ENCODE measurements around the gene GRIK4. TPM values are rescaled to one million over a fixed set of nuclear protein-coding genes. Genes with fewer than 3 reads are reported as not detected.
"Not testable (repeated sequence)": the region's sequence is repeated elsewhere in the genome, so short reads cannot be mapped to it uniquely, and the experiment has no call there.

Gene GRIK4
- total RNA-seq, 1 donor from 2014 or later: 2.2 TPM

DNA sequence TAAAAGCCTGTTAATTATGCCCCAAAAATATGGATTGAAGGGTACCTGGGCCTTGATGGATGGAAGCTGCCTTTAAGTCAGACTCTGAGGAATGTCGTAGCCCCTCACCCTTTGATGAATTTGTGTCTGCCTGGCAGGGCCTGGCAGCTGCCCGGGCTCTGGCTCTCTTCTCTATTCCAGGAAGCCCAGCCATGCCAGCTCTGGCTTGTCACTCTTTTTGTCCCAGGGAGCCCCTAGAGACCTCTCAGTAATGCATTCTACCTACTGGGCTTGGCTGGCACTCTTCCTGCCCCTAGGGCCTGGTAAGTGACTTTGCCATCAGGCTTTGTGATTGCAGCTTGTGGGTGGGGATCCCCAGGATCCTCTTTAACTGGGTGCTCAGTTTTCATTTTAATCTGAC lies 103.8 kb downstream of the GRIK4 start:
- Histone ChIP-seq H4K20me1 (ENCODE audit: insufficient read depth, low read length) (no peaks in the 10 kb centered on the region), H2AFZ (ENCODE audit: low read depth, low read length) (no peak overlapping the region), H3K4me3 (ENCODE audit: insufficient read depth, low read depth, low read length) (no peak overlapping the region), H3K27ac (ENCODE audit: low read depth, low read length) (no peak overlapping the region), H3K4me2 (ENCODE audit: low read length) (no peak overlapping the region), H3K4me1 (ENCODE audit: insufficient read depth, low read length) (peaks cover 3% of the 10 kb centered on the region), H3K27me3 (ENCODE audit: insufficient read depth, low read length) (no peaks in the 10 kb centered on the region), H3K9ac (ENCODE audit: low read length) (no peak overlapping the region), H3K9me3 (ENCODE audit: insufficient read depth, low read depth, low read length) (peaks cover 6% of the 10 kb centered on the region), H3K79me2 (ENCODE audit: insufficient read depth, low read length) (no peaks in the 10 kb centered on the region), H3K36me3 (ENCODE audit: insufficient read depth, low read length) (no peaks in the 10 kb centered on the region)
- H3K27ac Mint-ChIP-seq (ENCODE audit: unreplicated experiment): no peak overlapping the region
- DNase-seq (ENCODE audit: low read depth): no peak
- FAIRE-seq: no peak
- peaks cover 17% of the 10 kb centered on the region for H3K9me3 Mint-ChIP-seq (ENCODE audit: unreplicated experiment)
- no peaks in the 10 kb centered on the region for H3K27me3 Mint-ChIP-seq (ENCODE audit: low read depth, unreplicated experiment)
- peaks cover 17% of the 10 kb centered on the region for H3K4me1 Mint-ChIP-seq (ENCODE audit: low read depth, unreplicated experiment)
- TF ChIP-seq, protein P1, sequence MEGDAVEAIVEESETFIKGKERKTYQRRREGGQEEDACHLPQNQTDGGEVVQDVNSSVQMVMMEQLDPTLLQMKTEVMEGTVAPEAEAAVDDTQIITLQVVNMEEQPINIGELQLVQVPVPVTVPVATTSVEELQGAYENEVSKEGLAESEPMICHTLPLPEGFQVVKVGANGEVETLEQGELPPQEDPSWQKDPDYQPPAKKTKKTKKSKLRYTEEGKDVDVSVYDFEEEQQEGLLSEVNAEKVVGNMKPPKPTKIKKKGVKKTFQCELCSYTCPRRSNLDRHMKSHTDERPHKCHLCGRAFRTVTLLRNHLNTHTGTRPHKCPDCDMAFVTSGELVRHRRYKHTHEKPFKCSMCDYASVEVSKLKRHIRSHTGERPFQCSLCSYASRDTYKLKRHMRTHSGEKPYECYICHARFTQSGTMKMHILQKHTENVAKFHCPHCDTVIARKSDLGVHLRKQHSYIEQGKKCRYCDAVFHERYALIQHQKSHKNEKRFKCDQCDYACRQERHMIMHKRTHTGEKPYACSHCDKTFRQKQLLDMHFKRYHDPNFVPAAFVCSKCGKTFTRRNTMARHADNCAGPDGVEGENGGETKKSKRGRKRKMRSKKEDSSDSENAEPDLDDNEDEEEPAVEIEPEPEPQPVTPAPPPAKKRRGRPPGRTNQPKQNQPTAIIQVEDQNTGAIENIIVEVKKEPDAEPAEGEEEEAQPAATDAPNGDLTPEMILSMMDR (IDR thresholded peaks at IDR 0.05; ENCODE audit: insufficient read depth, low read depth, low read length): no peak
- no peak for TF ChIP-seq EZH2 (IDR thresholded peaks at IDR 0.05; ENCODE audit: insufficient read depth, low read length)
- H3K4me3 Mint-ChIP-seq (ENCODE audit: unreplicated experiment): no peak overlapping the region
- H3K36me3 Mint-ChIP-seq (ENCODE audit: low read depth, unreplicated experiment): peaks cover 6% of the 10 kb centered on the region

DNA sequence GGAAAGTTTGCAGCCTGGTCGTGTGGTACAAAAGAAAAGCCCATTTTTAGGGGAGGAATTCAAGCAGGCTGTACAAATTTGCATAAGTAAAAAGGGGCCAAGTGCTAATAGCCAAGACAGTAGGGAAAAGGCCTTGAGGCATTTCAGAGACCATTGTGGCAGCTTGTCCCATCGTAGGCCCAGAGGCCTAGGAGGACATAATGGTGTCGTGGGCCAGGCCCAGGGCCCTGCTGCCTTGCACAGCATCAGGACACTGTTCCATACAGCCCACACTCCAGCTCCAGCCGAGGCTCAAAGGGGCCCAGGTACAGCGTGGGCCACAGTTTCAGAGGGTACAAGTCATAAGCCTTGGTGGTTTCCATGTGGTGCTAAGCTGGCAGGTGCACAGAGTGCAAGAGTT lies 106.9 kb downstream of the GRIK4 start:
- Mint-ChIP-seq H3K9me3 (ENCODE audit: unreplicated experiment) (peaks cover 17% of the 10 kb centered on the region), H3K4me1 (ENCODE audit: low read depth, unreplicated experiment) (peaks cover 4% of the 10 kb centered on the region), H3K27ac (ENCODE audit: unreplicated experiment) (no peak overlapping the region), H3K4me3 (ENCODE audit: unreplicated experiment) (no peak overlapping the region), H3K36me3 (ENCODE audit: low read depth, unreplicated experiment) (peaks cover 6% of the 10 kb centered on the region), H3K27me3 (ENCODE audit: low read depth, unreplicated experiment) (no peaks in the 10 kb centered on the region)
- H3K27me3 ChIP-seq (ENCODE audit: insufficient read depth, low read length): no peaks in the 10 kb centered on the region
- H3K79me2 ChIP-seq (ENCODE audit: insufficient read depth, low read length): no peaks in the 10 kb centered on the region
- FAIRE-seq (no peak), DNase-seq (ENCODE audit: low read depth) (no peak)
- H3K9me3 ChIP-seq (ENCODE audit: insufficient read depth, low read depth, low read length): peaks cover 6% of the 10 kb centered on the region
- H2AFZ ChIP-seq (ENCODE audit: low read depth, low read length): no peak overlapping the region
- no peak overlapping the region for H3K9ac ChIP-seq (ENCODE audit: low read length)
- H3K36me3 ChIP-seq (ENCODE audit: insufficient read depth, low read length): no peaks in the 10 kb centered on the region
- no peak overlapping the region for H3K4me2 ChIP-seq (ENCODE audit: low read length)
- no peaks in the 10 kb centered on the region for H4K20me1 ChIP-seq (ENCODE audit: insufficient read depth, low read length)
- no peak overlapping the region for H3K4me3 ChIP-seq (ENCODE audit: insufficient read depth, low read depth, low read length)
- TF ChIP-seq EZH2 (IDR thresholded peaks at IDR 0.05; ENCODE audit: insufficient read depth, low read length): no peak
- TF ChIP-seq, protein P1 (IDR thresholded peaks at IDR 0.05; ENCODE audit: insufficient read depth, low read depth, low read length): no peak
- H3K27ac ChIP-seq (ENCODE audit: low read depth, low read length): no peak overlapping the region
- H3K4me1 ChIP-seq (ENCODE audit: insufficient read depth, low read length): no peaks in the 10 kb centered on the region

DNA sequence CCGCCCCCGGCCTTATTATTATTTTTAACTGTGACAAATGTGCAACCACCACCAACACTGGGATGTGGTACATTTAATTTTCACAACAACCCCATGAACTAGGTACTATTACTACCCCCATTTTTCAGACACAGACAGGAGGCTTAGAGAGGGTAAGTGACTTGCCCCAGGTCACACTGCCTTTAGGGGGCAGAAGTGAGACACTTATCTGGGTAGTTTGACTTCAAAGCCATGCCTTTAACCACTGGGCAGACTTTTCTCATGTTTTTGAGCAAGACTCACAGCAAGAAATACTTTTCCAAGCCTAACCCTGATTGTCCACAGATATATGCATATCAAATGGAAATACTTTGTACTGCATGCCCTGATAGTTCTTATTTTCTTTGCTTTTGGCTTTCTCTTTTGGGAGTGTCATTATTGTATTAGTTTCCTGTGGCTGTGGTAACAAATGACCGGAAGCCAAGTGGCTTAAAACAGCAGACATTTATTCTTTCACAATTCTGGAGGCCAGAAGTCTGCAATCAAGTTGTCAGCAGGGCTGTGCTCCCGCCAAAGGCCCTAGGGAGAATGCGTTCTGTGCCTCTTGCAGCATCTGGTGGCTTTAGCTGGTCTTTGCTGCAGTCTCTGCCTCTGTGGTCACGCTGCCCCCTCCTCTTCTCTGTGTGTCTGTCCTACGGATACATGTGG lies 110.8 kb downstream of the GRIK4 start:
- H3K9me3 ChIP-seq (ENCODE audit: insufficient read depth, low read depth, low read length): peaks cover 6% of the 10 kb centered on the region
- no peak overlapping the region for H3K27ac Mint-ChIP-seq (ENCODE audit: unreplicated experiment)
- H3K4me3 Mint-ChIP-seq (ENCODE audit: unreplicated experiment): no peak overlapping the region
- no peaks in the 10 kb centered on the region for H3K36me3 ChIP-seq (ENCODE audit: insufficient read depth, low read length)
- H3K4me3 ChIP-seq (ENCODE audit: insufficient read depth, low read depth, low read length): no peak overlapping the region
- H2AFZ ChIP-seq (ENCODE audit: low read depth, low read length): no peak overlapping the region
- peaks cover 3% of the 10 kb centered on the region for H3K27me3 ChIP-seq (ENCODE audit: insufficient read depth, low read length)
- peaks cover 6% of the 10 kb centered on the region for H3K4me1 Mint-ChIP-seq (ENCODE audit: low read depth, unreplicated experiment)
- FAIRE-seq: no peak
- H3K4me2 ChIP-seq (ENCODE audit: low read length): no peak overlapping the region
- no peaks in the 10 kb centered on the region for H4K20me1 ChIP-seq (ENCODE audit: insufficient read depth, low read length)
- H3K36me3 Mint-ChIP-seq (ENCODE audit: low read depth, unreplicated experiment): peaks cover 6% of the 10 kb centered on the region
- TF ChIP-seq EZH2 (IDR thresholded peaks at IDR 0.05; ENCODE audit: insufficient read depth, low read length): no peak
- TF ChIP-seq, protein P1 (IDR thresholded peaks at IDR 0.05; ENCODE audit: insufficient read depth, low read depth, low read length): no peak
- peaks cover 17% of the 10 kb centered on the region for H3K9me3 Mint-ChIP-seq (ENCODE audit: unreplicated experiment)
- no peaks in the 10 kb centered on the region for H3K79me2 ChIP-seq (ENCODE audit: insufficient read depth, low read length)
- H3K27me3 Mint-ChIP-seq (ENCODE audit: low read depth, unreplicated experiment): peaks cover 9% of the 10 kb centered on the region
- no peak overlapping the region for H3K27ac ChIP-seq (ENCODE audit: low read depth, low read length)
- H3K9ac ChIP-seq (ENCODE audit: low read length): no peak overlapping the region
- DNase-seq (ENCODE audit: low read depth): peak; percentile 4
- H3K4me1 ChIP-seq (ENCODE audit: insufficient read depth, low read length): no peaks in the 10 kb centered on the region

DNA sequence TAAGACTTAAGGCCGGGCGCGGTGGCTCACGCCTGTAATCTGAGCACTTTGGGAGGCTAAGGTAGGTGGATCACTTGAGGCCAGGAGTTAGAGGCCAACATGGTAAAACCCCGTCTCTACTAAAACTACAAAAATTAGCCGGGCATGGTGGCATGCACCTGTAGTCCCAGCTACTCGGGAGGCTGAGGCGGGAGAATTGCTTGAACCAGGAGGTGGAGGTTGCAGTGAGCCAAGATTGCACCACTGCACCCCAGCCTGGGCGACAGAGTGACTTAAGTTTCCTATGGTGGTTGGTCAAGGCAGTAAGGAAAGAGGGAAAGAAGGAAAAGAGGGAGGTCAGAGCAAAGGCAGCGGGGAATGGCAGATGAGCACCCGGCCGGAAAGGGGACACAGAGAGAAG lies 113.4 kb downstream of the GRIK4 start:
- not testable (repeated sequence) for H3K36me3 Mint-ChIP-seq (ENCODE audit: low read depth, unreplicated experiment); H3K36me3 ChIP-seq (ENCODE audit: insufficient read depth, low read length); H3K4me1 Mint-ChIP-seq (ENCODE audit: low read depth, unreplicated experiment); FAIRE-seq; H3K79me2 ChIP-seq (ENCODE audit: insufficient read depth, low read length); H4K20me1 ChIP-seq (ENCODE audit: insufficient read depth, low read length); H3K4me3 Mint-ChIP-seq (ENCODE audit: unreplicated experiment); DNase-seq (ENCODE audit: low read depth); H3K27me3 ChIP-seq (ENCODE audit: insufficient read depth, low read length); H3K4me3 ChIP-seq (ENCODE audit: insufficient read depth, low read depth, low read length); H3K9me3 Mint-ChIP-seq (ENCODE audit: unreplicated experiment); H3K9me3 ChIP-seq (ENCODE audit: insufficient read depth, low read depth, low read length); H3K27ac ChIP-seq (ENCODE audit: low read depth, low read length); H3K9ac ChIP-seq (ENCODE audit: low read length); H2AFZ ChIP-seq (ENCODE audit: low read depth, low read length); H3K4me1 ChIP-seq (ENCODE audit: insufficient read depth, low read length); H3K4me2 ChIP-seq (ENCODE audit: low read length); H3K27ac Mint-ChIP-seq (ENCODE audit: unreplicated experiment)
- H3K27me3 Mint-ChIP-seq (ENCODE audit: low read depth, unreplicated experiment): peaks cover 14% of the 10 kb centered on the region
